ENCODE measurements around the gene ZNF500. TPM values are rescaled to one million over a fixed set of nuclear protein-coding genes. Genes with fewer than 3 reads are reported as not detected.

The ZNF500 gene
- total RNA-seq, 1 experiment from 2014 or later, result 18.3 TPM

- no peak overlapping the region for H3T11ph ChIP-seq (ENCODE audit: low read length)
- no peak overlapping the region for H2AFZ ChIP-seq (ENCODE audit: low read length)
- no peaks in the 10 kb centered on the region for H3K79me1 ChIP-seq (ENCODE audit: insufficient read depth, low read depth, low read length, poor library complexity, severe bottlenecking)
- peaks cover 12 to 18% of the 10 kb centered on the region in 2 experiments for H3K4me1 Mint-ChIP-seq
- H3K27ac Mint-ChIP-seq, result no peak overlapping the region
- H3K27me3 ChIP-seq (ENCODE audit: insufficient read depth, low read length), result no peaks in the 10 kb centered on the region
- H3K23ac ChIP-seq (ENCODE audit: insufficient read length, low read depth, low read length), result no peak overlapping the region
- no peak overlapping the region for H3K56ac ChIP-seq (ENCODE audit: insufficient read length, low read depth, low read length)
- no peak overlapping the region for H2BK12ac ChIP-seq (ENCODE audit: insufficient read length, low read depth, low read length)
- H2BK120ac ChIP-seq (ENCODE audit: low read depth, low read length, poor library complexity, severe bottlenecking), result no peak overlapping the region
- no CpG with 5 or more reads among the region's 16 CpGs for WGBS (ENCODE audit: extremely low coverage, insufficient read length, low lambda C conversion rate)
- H2BK5ac ChIP-seq (ENCODE audit: insufficient read length, low read length), result no peak overlapping the region
- H3K79me2 ChIP-seq (ENCODE audit: insufficient read depth, low read length), result no peaks in the 10 kb centered on the region
- no peak for DNase-seq
- no peaks in the 10 kb centered on the region; the same call in 1 of the 2 replicates for H3K27me3 Mint-ChIP-seq (ENCODE audit: low read depth)
- H3K18ac ChIP-seq (ENCODE audit: insufficient read length, low read depth, low read length), result no peak overlapping the region
- H2BK20ac ChIP-seq (ENCODE audit: low read depth, low read length, poor library complexity, severe bottlenecking), result no peak overlapping the region
- H3K9me3 ChIP-seq (ENCODE audit: control insufficient read depth, low read depth, low read length), result no peaks in the 10 kb centered on the region
- no peak overlapping the region for H4K91ac ChIP-seq (ENCODE audit: insufficient read length, low read depth, low read length)
- no peaks in the 10 kb centered on the region for H4K20me1 ChIP-seq (ENCODE audit: control insufficient read depth, insufficient read depth, insufficient read length)
- TF ChIP-seq CTCF (conservative IDR thresholded peaks at IDR 0.05), result no peak
- peaks cover 3 to 24% (median 12%) of the 10 kb centered on the region in 3 experiments for H3K36me3 Mint-ChIP-seq (ENCODE audit: insufficient read depth in 1 of 3, low read depth in 3 of 3)
- no peak overlapping the region for H2AK5ac ChIP-seq (ENCODE audit: insufficient read length, low read length)
- H3K14ac ChIP-seq (ENCODE audit: insufficient read depth, low read length), result no peak overlapping the region
- no peak overlapping the region for H2BK15ac ChIP-seq (ENCODE audit: low read depth, low read length)
- no peak overlapping the region for H3K4me3 Mint-ChIP-seq
- H3K4me2 ChIP-seq (ENCODE audit: insufficient read depth, insufficient read length, low read length), result no peak overlapping the region
- H3K4me1 ChIP-seq (ENCODE audit: insufficient read depth, low read length), result no peaks in the 10 kb centered on the region
- peaks cover 7% of the 10 kb centered on the region for H3K23me2 ChIP-seq (ENCODE audit: insufficient read length, low read depth, low read length, poor library complexity, severe bottlenecking)
- H3K4ac ChIP-seq (ENCODE audit: low read depth, low read length), result no peak overlapping the region
- H3K9me3 Mint-ChIP-seq, result no peaks in the 10 kb centered on the region
- no peak overlapping the region for H4K8ac ChIP-seq (replicated peaks; ENCODE audit: insufficient read length, low read depth, low read length)
- H3K9ac ChIP-seq (ENCODE audit: extremely low read depth, insufficient read length, low read length), result no peak overlapping the region
- no peak overlapping the region for H4K5ac ChIP-seq (ENCODE audit: insufficient read length, low read depth, low read length)
- no peak overlapping the region for H3K27ac ChIP-seq (ENCODE audit: insufficient read length, low read depth, low read length)
Measured at GRCh38 chr16:4798456-4798855, 31.5 kb upstream of the ZNF500 start.

All from H9 (cell line).